ENCODE results near the gene CEND1. TPM values are rescaled to one million over a fixed set of nuclear protein-coding genes. Genes with fewer than 3 reads are reported as not detected.

The CEND1 gene
- total and polyA plus RNA-seq, 2 experiments from 2014 or later: not detected

- Histone ChIP-seq H3K79me2 (no peaks in the 10 kb centered on the region), H3K9me3 (ENCODE audit: low read depth) (no peaks in the 10 kb centered on the region), H3K4me3 (no peak overlapping the region), H3K27ac (no peak overlapping the region), H4K20me1 (ENCODE audit: insufficient read depth, poor library complexity, severe bottlenecking) (no peaks in the 10 kb centered on the region), H3K27me3 (no peaks in the 10 kb centered on the region), H3K9me2 (replicated peaks; ENCODE audit: insufficient read depth) (no peaks in the 10 kb centered on the region), H3K4me2 (no peak overlapping the region), H3K36me3 (replicated peaks; ENCODE audit: insufficient read depth, low read depth) (no peaks in the 10 kb centered on the region), H3K4me1 (ENCODE audit: insufficient read depth) (peaks cover 9% of the 10 kb centered on the region), H2AFZ (no peak overlapping the region)
- TF ChIP-seq, protein P1, sequence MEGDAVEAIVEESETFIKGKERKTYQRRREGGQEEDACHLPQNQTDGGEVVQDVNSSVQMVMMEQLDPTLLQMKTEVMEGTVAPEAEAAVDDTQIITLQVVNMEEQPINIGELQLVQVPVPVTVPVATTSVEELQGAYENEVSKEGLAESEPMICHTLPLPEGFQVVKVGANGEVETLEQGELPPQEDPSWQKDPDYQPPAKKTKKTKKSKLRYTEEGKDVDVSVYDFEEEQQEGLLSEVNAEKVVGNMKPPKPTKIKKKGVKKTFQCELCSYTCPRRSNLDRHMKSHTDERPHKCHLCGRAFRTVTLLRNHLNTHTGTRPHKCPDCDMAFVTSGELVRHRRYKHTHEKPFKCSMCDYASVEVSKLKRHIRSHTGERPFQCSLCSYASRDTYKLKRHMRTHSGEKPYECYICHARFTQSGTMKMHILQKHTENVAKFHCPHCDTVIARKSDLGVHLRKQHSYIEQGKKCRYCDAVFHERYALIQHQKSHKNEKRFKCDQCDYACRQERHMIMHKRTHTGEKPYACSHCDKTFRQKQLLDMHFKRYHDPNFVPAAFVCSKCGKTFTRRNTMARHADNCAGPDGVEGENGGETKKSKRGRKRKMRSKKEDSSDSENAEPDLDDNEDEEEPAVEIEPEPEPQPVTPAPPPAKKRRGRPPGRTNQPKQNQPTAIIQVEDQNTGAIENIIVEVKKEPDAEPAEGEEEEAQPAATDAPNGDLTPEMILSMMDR (IDR thresholded peaks at IDR 0.05; ENCODE audit: poor library complexity): no peak
- no peak for TF ChIP-seq EZH2 (IDR thresholded peaks at IDR 0.05; ENCODE audit: borderline replicate concordance)
- no peak for TF ChIP-seq EZH2phosphoT487 (IDR thresholded peaks at IDR 0.05; ENCODE audit: low read depth, severe bottlenecking, unreplicated experiment)
- DNase-seq (ENCODE audit: low spot score): no peak
- WGBS (ENCODE audit: low lambda C conversion rate, missing lambda C conversion rate): 88% methylated on average over 22 of the region's 24 CpGs
Observed at GRCh38 chr11:786235-787083, 3.4 kb downstream of the CEND1 start.

- H3K4me1 ChIP-seq (ENCODE audit: insufficient read depth): peaks cover 10% of the 10 kb centered on the region
- H3K79me2 ChIP-seq: peaks cover 6% of the 10 kb centered on the region
- no peaks in the 10 kb centered on the region for H3K27me3 ChIP-seq
- no peaks in the 10 kb centered on the region for H3K9me2 ChIP-seq (replicated peaks; ENCODE audit: insufficient read depth)
- DNase-seq (ENCODE audit: low spot score): peak; percentile 93
- H3K4me3 ChIP-seq: no peak overlapping the region
- WGBS (ENCODE audit: low lambda C conversion rate, missing lambda C conversion rate): 6% methylated on average over 24 of the region's 24 CpGs
- TF ChIP-seq, protein P1 (IDR thresholded peaks at IDR 0.05; ENCODE audit: poor library complexity): peak; percentile 82
- TF ChIP-seq EZH2 (IDR thresholded peaks at IDR 0.05; ENCODE audit: borderline replicate concordance) (no peak), EZH2phosphoT487 (IDR thresholded peaks at IDR 0.05; ENCODE audit: low read depth, severe bottlenecking, unreplicated experiment) (no peak)
- H3K27ac ChIP-seq: peak overlapping the region; percentile 10
- peak overlapping the region; percentile 35 for H3K4me2 ChIP-seq
- H2AFZ ChIP-seq: no peak overlapping the region
- H3K36me3 ChIP-seq (replicated peaks; ENCODE audit: insufficient read depth, low read depth): no peaks in the 10 kb centered on the region
- H4K20me1 ChIP-seq (ENCODE audit: insufficient read depth, poor library complexity, severe bottlenecking): peaks cover 4% of the 10 kb centered on the region
- H3K9me3 ChIP-seq (ENCODE audit: low read depth): no peaks in the 10 kb centered on the region
Observed at GRCh38 chr11:783581-784015, 6.3 kb downstream of the CEND1 start.

GRCh38 chr11:782264-783174, 7.4 kb downstream of the CEND1 start:
- H3K4me1 ChIP-seq (ENCODE audit: insufficient read depth): peaks cover 18% of the 10 kb centered on the region
- H3K9me2 ChIP-seq (replicated peaks; ENCODE audit: insufficient read depth): no peaks in the 10 kb centered on the region
- no peak overlapping the region for H3K4me3 ChIP-seq
- H3K9me3 ChIP-seq (ENCODE audit: low read depth): no peaks in the 10 kb centered on the region
- peaks cover 17% of the 10 kb centered on the region for H3K79me2 ChIP-seq
- H3K27ac ChIP-seq: peak overlapping the region; percentile 2
- H2AFZ ChIP-seq: no peak overlapping the region
- TF ChIP-seq EZH2phosphoT487 (IDR thresholded peaks at IDR 0.05; ENCODE audit: low read depth, severe bottlenecking, unreplicated experiment): no peak
- TF ChIP-seq EZH2 (IDR thresholded peaks at IDR 0.05; ENCODE audit: borderline replicate concordance): no peak
- TF ChIP-seq, protein P1 (IDR thresholded peaks at IDR 0.05; ENCODE audit: poor library complexity): no peak
- H3K27me3 ChIP-seq: no peaks in the 10 kb centered on the region
- peak overlapping the region; percentile 35 for H3K4me2 ChIP-seq
- WGBS (ENCODE audit: low lambda C conversion rate, missing lambda C conversion rate): 83% methylated on average over 35 of the region's 36 CpGs
- no peak for DNase-seq (ENCODE audit: low spot score)
- peaks cover 4% of the 10 kb centered on the region for H4K20me1 ChIP-seq (ENCODE audit: insufficient read depth, poor library complexity, severe bottlenecking)
- no peaks in the 10 kb centered on the region for H3K36me3 ChIP-seq (replicated peaks; ENCODE audit: insufficient read depth, low read depth)

Data from hepatocyte (in vitro differentiated cells).